Skeletal muscle tissue (tissue), 4 donors: ENCODE results near the gene HSPB7. TPM values are rescaled to one million over a fixed set of nuclear protein-coding genes. Genes with fewer than 3 reads are reported as not detected.
"Not testable (repeated sequence)": the region's sequence is repeated elsewhere in the genome, so short reads cannot be mapped to it uniquely, and the experiment has no call there.

Experiments
- H3K27ac ChIP-seq: one replicate; pipeline ENCODE4 v1.7.0; 2013; ENCODE audit warnings: mild to moderate bottlenecking, low read depth, low read length, inconsistent platforms
- H3K27me3 ChIP-seq, 3 donors: one replicate each; pipeline ENCODE4 v1.7.0; 2013; ENCODE audit warnings: low read length in 3 of 3; ENCODE audit not compliant: control insufficient read depth in 3 of 3, insufficient read depth in 3 of 3
- H3K36me3 ChIP-seq, 3 donors: one replicate each; pipeline ENCODE4 v1.7.0; 2013; ENCODE audit warnings: low read length in 3 of 3; ENCODE audit not compliant: control insufficient read depth in 3 of 3, insufficient read depth in 3 of 3
- H3K4me1 ChIP-seq, 3 donors: one replicate each; pipeline ENCODE4 v1.7.0; 2013; ENCODE audit warnings: low read length in 3 of 3, mild to moderate bottlenecking in 3 of 3; ENCODE audit not compliant: control insufficient read depth in 3 of 3, insufficient read depth in 3 of 3
- H3K4me3 ChIP-seq, 3 donors: one replicate each; pipeline ENCODE4 v1.7.0; 2013; ENCODE audit warnings: low read length in 3 of 3
- H3K9ac ChIP-seq, 3 donors: one replicate each; pipeline ENCODE4 v1.7.0; 2013; ENCODE audit warnings: low read length in 3 of 3, mild to moderate bottlenecking in 3 of 3, moderate library complexity in 2 of 3, low read depth in 1 of 3
- H3K9me3 ChIP-seq, 3 donors: one replicate each; pipeline ENCODE4 v1.7.0; 2013; ENCODE audit warnings: low read length in 3 of 3; ENCODE audit not compliant: control insufficient read depth in 3 of 3
- total RNA-seq: library from RNA; depleted of rRNA; stranded (reverse); fragments of >200 nt; gene quantifications from one replicate; pipeline ENCODE4 v1.2.3, GENCODE V29; 2014
- donor health status: Osteomylitis.

Gene HSPB7
- total RNA-seq, 1 donor from 2014 or later: 5.7 TPM

DNA sequence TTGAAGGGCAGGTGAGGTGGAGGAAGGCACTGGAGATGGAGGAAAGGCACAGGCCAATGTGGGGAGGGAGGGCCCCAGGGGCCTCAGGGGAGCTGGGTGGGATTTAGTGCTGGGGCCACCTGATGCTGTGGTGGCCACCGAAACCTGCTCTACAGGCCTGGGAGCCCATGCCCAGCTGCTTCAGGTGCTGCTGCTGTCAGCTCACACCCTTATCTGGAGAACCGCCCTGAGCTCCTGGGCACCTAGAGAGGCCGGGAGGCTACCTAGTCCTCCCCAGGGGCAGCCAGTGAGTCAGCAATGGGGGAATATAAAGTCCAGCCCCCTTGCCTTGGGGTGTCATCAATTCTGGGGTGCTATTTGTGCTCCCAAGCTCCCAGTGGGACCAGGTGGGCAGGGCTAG lies 43.4 kb upstream of the HSPB7 start:
- Histone ChIP-seq H3K27ac (no peak overlapping the region), H3K9me3 (no peaks in the 10 kb centered on the region), H3K36me3 (no peaks in the 10 kb centered on the region), H3K4me3 (no peak overlapping the region), H3K4me1 (peaks cover 0 to 3% (median 0%) of the 10 kb centered on the region in 3 donors), H3K27me3 (peaks cover 0 to 9% (median 7%) of the 10 kb centered on the region in 3 donors), H3K9ac (no peak overlapping the region)

DNA sequence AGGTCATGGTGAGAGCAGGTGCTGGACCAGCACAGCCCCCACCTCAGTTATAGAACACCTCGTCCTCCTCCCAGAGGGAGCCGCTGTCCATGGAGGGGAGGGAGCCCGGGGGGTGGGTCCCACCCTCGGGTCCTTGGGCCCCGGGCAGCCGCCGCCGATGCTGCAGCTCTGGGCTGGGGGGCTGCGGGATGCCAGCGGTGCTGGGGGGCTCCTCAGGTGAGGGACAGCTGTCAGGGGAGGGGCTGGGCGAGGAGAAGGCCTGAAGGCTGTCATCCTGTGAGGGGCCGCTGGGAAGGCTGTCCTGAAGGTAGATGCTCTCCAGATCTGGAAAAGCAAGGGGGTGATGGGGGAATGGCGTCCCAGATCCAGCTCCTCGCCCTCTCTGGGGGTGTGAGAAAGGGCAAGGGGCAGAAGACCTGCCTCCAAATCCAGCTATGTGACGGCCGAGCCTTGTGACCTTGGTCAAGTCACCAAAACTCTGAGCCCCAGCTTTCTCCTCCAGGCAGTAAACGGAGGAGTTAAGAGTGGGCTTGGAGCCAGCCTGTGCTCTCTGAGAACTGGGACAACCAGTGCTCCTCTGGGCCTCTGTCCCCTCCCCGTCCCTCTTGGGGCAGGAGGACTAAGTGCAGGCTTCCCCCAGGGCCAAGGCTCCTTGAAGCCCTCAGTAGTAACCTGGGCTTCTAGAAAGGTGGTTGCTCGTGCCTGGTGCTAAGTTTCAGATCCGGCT lies 40.7 kb upstream of the HSPB7 start:
- H3K27me3 ChIP-seq, H3K9ac ChIP-seq, H3K4me3 ChIP-seq, H3K9me3 ChIP-seq, H3K4me1 ChIP-seq, H3K27ac ChIP-seq, H3K36me3 ChIP-seq: not testable (repeated sequence)

DNA sequence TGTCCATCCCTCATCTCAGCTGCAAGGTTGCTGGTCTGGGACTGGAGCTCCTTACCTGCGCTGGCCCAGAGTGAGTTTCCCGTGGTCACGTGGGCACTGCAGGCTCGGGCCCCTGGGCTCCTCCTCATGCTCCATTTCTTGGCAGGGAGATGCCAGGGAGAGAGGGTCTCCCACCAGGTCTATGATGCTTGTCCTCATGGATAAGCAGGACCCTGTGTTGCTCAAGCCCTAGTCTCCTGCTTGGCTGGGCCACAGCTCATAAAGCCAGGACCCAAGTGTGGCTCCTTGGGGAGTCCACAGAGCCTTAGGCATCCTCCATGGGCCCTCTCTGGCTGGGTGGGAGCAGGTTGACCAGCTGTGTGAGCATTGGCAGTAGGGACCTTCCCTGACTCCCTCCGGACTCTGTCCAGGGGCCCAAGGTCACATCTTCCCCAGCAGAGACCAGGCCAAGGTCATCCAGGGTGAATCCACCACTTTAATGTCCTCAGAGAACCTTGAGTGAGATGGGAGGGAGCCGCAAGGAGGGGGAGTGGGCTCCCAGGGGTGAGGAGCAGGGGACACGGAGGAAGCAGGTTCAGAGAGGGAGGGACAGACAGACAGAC lies 39.6 kb upstream of the HSPB7 start:
- H3K36me3 ChIP-seq, H3K9ac ChIP-seq, H3K27ac ChIP-seq, H3K4me1 ChIP-seq, H3K27me3 ChIP-seq, H3K4me3 ChIP-seq, H3K9me3 ChIP-seq: not testable (repeated sequence)

DNA sequence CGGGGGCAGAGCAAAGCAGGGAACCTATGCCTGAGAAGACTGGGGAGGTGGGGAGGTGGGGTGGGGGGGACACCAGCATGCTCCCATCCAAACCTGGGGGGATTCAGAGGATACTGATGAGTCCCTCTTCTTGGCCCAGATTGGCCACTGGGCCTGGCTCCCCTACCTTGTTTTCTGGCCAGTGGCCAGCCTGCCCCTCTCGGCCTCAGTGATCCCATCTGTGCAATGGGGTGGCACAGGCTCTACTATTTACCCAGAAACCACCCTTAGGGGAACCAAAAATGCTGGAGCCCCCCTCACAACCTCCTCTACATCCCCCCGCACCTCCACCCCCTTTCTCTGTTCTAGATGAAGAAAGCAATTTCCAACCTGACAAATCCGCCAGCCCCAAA lies 38.7 kb upstream of the HSPB7 start:
- not testable (repeated sequence) for H3K27ac ChIP-seq, H3K9me3 ChIP-seq, H3K4me3 ChIP-seq, H3K27me3 ChIP-seq, H3K9ac ChIP-seq, H3K4me1 ChIP-seq, H3K36me3 ChIP-seq

DNA sequence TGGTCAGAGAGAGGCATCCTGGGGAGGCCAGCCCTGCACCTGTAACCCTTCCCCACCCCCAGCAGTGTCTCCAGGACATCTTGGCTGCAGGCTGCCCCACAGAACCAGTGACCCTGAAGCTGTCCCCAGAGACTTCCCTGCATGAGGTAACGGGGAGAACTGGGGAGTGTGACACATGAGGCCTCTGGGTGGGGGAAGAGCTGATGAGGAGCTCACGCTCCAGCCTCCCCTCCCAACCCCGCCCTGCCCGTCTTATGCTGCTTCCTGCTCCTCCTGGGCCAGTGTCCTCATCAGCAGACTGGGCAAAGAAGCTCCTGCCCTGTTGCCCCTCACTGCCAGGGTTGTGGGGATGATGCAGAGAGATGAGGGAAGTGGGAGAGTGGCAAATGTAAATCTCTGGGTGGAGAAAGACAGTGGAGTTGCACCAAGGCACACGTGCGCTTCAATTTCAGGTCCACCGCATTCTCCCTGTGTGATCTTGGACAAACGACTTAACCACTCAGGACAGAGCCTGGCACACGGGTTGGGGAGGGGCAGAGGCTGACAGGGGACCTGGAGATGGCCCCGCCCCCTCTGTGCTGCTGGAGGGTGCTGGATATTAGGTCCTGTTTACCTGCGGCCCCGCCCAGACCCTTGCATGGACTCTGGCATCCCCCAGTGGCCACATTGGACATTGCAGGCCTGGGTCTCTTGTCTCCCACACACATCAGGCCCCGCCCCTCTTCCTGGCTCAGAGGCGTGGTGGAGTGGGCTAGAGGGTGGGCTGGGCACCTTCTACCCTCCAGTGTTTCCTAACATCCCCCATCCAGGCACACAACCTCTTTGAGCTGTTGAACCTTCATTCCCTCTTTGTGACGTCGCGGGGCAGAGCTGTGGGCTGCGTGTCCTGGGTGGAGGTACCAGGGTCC lies 38.0 kb upstream of the HSPB7 start:
- no peak overlapping the region for H3K9ac ChIP-seq
- no peak overlapping the region for H3K27ac ChIP-seq
- H3K36me3 ChIP-seq: no peaks in the 10 kb centered on the region
- no peaks in the 10 kb centered on the region for H3K9me3 ChIP-seq
- H3K4me1 ChIP-seq: peaks cover 0 to 3% (median 0%) of the 10 kb centered on the region in 3 donors
- H3K27me3 ChIP-seq: no peaks in the 10 kb centered on the region
- no peak overlapping the region for H3K4me3 ChIP-seq

DNA sequence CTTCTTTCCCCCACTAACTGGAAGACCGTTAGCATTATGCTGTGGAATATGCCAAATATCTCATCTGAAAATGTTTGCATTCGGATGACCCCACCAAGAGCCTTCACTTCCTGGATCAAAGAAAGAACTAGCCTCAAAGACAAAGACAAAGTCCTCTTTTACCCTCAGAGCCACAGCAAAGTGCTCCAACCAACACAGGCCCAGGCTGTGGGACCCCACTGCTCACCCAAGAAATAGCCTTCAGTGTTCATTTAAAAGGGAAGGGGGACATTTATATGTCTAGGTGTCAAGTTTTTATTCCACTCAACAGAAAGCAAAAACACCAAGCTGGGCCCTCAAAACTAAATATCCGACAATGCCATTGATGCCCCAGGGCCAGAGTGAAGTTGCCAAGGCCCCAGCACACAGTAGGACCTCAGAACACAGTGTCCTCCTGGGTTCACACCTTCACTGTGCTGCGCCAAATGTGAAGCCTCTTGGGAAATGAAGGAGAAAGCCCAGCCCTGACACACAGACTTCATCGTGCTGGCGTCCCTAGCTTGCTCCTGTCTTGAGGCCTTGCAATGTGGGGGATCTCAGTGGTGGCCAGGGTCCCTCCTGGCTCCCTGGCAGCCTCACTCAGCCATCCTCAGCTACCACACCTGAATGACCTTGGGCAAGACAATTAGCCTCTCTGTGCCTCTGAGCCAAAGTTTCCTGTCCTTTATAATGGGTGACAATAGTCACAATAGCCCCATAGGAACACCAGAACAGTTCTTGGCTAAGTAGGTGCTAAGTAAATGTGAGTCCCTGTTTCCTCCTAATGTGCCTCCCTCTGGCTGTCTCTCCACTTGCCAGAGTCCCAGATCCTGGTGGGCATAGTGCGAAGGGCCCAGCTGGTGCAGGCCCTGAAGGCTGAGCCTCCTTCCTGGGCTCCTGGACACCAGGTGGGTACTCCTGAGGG lies 37.0 kb upstream of the HSPB7 start:
- Histone ChIP-seq H3K9me3 (no peaks in the 10 kb centered on the region), H3K27ac (no peak overlapping the region), H3K4me1 (peaks cover 0 to 3% (median 0%) of the 10 kb centered on the region in 3 donors), H3K27me3 (no peaks in the 10 kb centered on the region), H3K9ac (no peak overlapping the region), H3K4me3 (no peak overlapping the region), H3K36me3 (no peaks in the 10 kb centered on the region)

- peaks cover 0 to 3% (median 0%) of the 10 kb centered on the region in 3 donors for H3K27me3 ChIP-seq
- H3K9ac ChIP-seq: no peak overlapping the region
- H3K4me3 ChIP-seq: no peak overlapping the region
- no peak overlapping the region for H3K27ac ChIP-seq
- H3K36me3 ChIP-seq: no peaks in the 10 kb centered on the region
- no peaks in the 10 kb centered on the region for H3K9me3 ChIP-seq
- peaks cover 0 to 3% (median under 1%) of the 10 kb centered on the region in 3 donors for H3K4me1 ChIP-seq
Measured at GRCh38 chr1:16053781-16054502, 36.1 kb upstream of the HSPB7 start.

- H3K9me3 ChIP-seq, H3K27me3 ChIP-seq, H3K27ac ChIP-seq, H3K4me3 ChIP-seq, H3K9ac ChIP-seq, H3K36me3 ChIP-seq, H3K4me1 ChIP-seq: not testable (repeated sequence)
Measured at GRCh38 chr1:16051949-16052348, 34.1 kb upstream of the HSPB7 start.

GRCh38 chr1:16051039-16051438 lies 33.2 kb upstream of the HSPB7 start:
- H3K27ac ChIP-seq: no peak overlapping the region
- H3K9ac ChIP-seq: no peak overlapping the region
- peaks cover 0 to 4% (median 0%) of the 10 kb centered on the region in 3 donors for H3K27me3 ChIP-seq
- peaks cover 0 to 8% (median 5%) of the 10 kb centered on the region in 3 donors for H3K4me1 ChIP-seq
- no peaks in the 10 kb centered on the region for H3K36me3 ChIP-seq
- no peaks in the 10 kb centered on the region for H3K9me3 ChIP-seq
- no peak overlapping the region for H3K4me3 ChIP-seq
